Ectodermal cell (in vitro differentiated cells): ENCODE data around the gene RAB10.
A peak's percentile ranks its signal among the peaks of the same experiment; 100 is the strongest.
"Not testable (repeated sequence)": the region's sequence is repeated elsewhere in the genome, so short reads cannot be mapped to it uniquely, and the experiment has no call there.

Experiments
- H3K27ac ChIP-seq: 2 replicates; pipeline ENCODE4 v1.7.0; 2013; ENCODE audit warnings: mild to moderate bottlenecking, low read depth, low read length; ENCODE audit not compliant: insufficient read depth, poor library complexity, severe bottlenecking
- H3K27me3 ChIP-seq: 2 replicates; pipeline ENCODE4 v1.7.0; 2013; ENCODE audit warnings: mild to moderate bottlenecking, low read length; ENCODE audit not compliant: insufficient read depth, control insufficient read depth, poor library complexity, severe bottlenecking
- H3K36me3 ChIP-seq: one replicate; pipeline ENCODE4 v1.7.0; 2013; ENCODE audit warnings: low read length; ENCODE audit not compliant: control insufficient read depth, insufficient read depth
- H3K4me1 ChIP-seq: one replicate; pipeline ENCODE4 v1.7.0; 2013; ENCODE audit warnings: low read length; ENCODE audit not compliant: control insufficient read depth, insufficient read depth
- H3K4me3 ChIP-seq: 2 replicates; pipeline ENCODE4 v1.7.0; 2013; ENCODE audit warnings: low read depth, low read length, control low read depth; ENCODE audit not compliant: insufficient read depth
- H3K9me3 ChIP-seq: 2 replicates; pipeline ENCODE4 v1.7.0; 2013; ENCODE audit warnings: mild to moderate bottlenecking, low read length, moderate library complexity; ENCODE audit not compliant: control insufficient read depth
- WGBS, 2 experiments: methylation state at CpG; one replicate each; pipeline ENCODE4 v1.1.7; 2013; ENCODE audit warnings: missing lambda C conversion rate in 2 of 2; 5-methylcytosine and 5-hydroxymethylcytosine counted together

The RAB10 gene

DNA sequence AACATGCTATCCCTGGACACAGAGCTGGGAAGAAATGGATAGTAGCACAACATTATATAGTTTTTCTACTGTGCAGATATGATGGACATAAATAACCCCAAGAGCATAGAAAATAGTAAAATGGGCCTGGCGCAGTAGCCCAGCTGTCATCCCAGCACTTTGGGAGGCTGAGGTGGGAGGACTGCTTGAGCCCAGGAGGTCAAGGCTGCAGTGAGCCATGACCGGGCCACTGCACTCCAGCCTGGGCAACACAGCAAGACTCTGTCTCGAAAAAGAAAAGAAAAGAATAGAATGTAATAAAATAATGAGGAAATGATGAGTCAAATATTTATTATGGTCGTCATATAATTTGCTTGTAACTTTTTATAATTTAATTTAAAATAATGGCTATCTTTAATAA is 131.5 kb downstream of the RAB10 start:
- no peaks in the 10 kb centered on the region for H3K4me1 ChIP-seq
- H3K9me3 ChIP-seq: no peaks in the 10 kb centered on the region
- H3K4me3 ChIP-seq: no peak overlapping the region
- H3K27me3 ChIP-seq: no peaks in the 10 kb centered on the region
- 95 to 96% methylated on average over 3 of the region's 4 CpGs for WGBS, 2 experiments
- no peak overlapping the region for H3K27ac ChIP-seq
- H3K36me3 ChIP-seq: no peaks in the 10 kb centered on the region

DNA sequence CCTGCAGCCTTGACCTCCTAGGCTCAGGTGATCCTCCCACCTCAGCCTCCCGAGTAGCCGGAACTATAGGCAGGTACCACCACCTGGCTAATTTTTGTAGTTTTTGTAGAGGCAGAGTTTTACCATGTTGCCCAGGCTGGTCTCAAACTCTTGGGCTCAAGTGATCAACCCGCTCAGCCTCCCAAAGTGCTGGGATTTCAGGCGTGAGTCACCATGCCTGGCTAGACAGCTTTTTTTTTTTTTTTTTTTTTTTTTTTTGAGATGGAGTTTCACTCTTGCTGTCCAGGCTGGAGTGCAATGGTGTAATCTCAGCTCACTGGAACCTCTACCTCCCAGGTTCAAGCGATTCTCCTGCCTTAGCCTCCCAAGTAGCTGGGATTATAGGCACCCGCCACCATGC is 132.7 kb downstream of the RAB10 start:
- H3K27me3 ChIP-seq, H3K4me1 ChIP-seq, H3K9me3 ChIP-seq, H3K4me3 ChIP-seq, H3K27ac ChIP-seq, H3K36me3 ChIP-seq: not testable (repeated sequence)
- WGBS, 2 experiments: 87 to 92% methylated on average over 5 of the region's 6 CpGs

DNA sequence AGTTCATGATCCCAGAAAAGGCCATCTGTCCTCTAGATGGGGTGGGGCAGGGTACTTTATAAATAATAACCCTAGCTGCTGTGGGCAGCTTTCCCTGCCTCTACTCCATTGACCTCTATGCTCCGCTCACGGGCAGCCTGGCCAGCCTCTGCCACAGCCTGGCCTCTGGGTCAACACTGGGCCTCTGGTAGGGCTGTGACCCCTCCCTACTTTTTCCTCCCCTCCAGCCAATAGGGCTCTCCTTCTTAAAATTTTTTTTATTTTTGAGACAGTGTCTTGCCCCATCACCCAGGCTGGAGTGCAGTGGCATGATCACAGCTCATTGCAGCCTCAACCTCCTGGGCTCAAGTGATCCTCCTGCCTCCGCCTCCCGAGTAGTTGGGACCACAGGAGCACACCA is 134.9 kb downstream of the RAB10 start:
- 93 to 96% methylated on average over 4 of the region's 4 CpGs for WGBS, 2 experiments
- Histone ChIP-seq H3K4me3 (no peak overlapping the region), H3K27me3 (peaks cover 11% of the 10 kb centered on the region), H3K27ac (no peak overlapping the region), H3K9me3 (no peaks in the 10 kb centered on the region), H3K36me3 (no peaks in the 10 kb centered on the region), H3K4me1 (no peaks in the 10 kb centered on the region)

DNA sequence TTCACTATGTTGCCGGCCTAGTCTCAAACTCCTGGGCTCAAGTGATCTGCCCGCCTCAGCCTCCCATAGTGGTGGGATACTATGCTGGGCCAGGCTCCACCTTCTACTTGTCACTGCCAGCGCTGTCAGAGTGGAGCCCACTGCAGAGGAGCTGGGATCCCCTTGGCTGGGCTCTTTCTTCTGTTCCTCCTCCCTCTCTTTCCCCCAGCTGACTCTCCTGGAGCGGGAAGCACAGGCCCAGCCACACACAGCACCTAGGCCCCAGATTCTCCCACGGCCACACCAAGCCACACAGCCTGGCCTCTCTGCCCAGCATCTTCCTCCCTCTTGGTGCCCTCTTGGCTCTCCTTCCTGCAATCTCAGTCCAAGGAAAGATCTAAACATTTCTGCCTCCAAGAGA is 135.3 kb downstream of the RAB10 start:
- Histone ChIP-seq H3K27me3 (peaks cover 13% of the 10 kb centered on the region), H3K4me1 (no peaks in the 10 kb centered on the region), H3K4me3 (no peak overlapping the region), H3K36me3 (no peaks in the 10 kb centered on the region), H3K9me3 (no peaks in the 10 kb centered on the region), H3K27ac (no peak overlapping the region)
- WGBS, 2 experiments: 88 to 93% methylated on average over 5 of the region's 5 CpGs

DNA sequence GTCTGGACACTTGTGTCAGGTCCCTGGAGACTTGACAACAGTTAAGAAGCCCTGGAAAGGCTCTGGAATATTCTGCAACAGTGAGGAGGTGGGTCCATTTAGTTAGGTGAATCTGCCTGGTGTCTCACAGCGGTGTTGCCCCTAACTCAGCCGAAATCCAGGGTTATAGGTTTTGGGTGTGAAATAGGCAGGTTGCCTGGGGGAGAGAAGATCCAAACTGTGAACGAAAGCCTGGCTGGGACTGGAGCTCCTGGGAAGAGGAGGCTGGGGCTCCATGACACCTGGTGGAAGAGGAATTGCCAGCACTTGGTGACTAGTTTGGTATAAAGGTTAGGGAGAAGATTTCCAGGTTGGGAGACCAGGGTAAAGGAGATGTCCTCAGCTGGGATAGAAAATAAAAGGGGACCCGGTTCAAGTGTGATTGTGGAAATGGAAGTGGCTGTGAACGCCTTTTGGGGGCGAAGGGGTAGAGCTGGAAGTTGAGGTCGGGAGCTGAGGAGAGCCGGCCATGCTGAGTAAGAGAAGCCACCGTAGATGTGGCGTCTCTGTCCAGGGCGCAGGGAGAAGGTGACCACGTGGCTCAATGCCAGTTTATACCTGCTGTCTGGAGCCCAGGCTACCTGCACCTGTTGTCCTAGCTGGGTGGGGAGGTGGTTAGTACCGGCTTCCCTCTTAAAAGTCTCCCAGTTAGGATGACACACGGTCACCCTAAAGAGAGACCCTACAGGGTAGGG is 136.0 kb downstream of the RAB10 start:
- H3K4me1 ChIP-seq: peaks cover 5% of the 10 kb centered on the region
- H3K27me3 ChIP-seq: peaks cover 13% of the 10 kb centered on the region
- WGBS, 2 experiments: 89 to 90% methylated on average over 14 of the region's 14 CpGs

DNA sequence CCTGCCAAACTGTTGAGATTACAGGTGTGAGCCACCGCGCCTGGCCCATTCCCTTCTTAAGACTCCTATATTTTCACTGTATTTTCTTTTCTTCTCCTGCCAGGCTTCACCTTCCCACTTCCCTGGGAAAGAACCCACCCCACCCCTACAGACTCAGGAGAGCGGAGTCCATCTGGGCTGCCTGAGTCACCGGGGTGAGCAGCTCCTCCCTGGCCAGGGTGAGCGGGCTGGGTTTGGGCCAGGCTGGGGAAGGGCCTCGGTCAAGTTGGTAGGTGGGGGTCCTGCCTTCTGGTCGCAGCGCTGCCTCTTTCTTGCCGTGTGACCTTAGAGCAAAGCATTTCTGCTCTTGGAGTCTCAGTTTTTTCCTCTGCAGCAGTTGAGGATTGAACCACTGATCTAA is 136.9 kb downstream of the RAB10 start:
- Histone ChIP-seq H3K9me3 (no peaks in the 10 kb centered on the region), H3K27me3 (peaks cover 13% of the 10 kb centered on the region), H3K4me1 (peaks cover 14% of the 10 kb centered on the region), H3K27ac (no peak overlapping the region), H3K4me3 (no peak overlapping the region), H3K36me3 (no peaks in the 10 kb centered on the region)
- 86 to 89% methylated on average over 9 of the region's 9 CpGs for WGBS, 2 experiments

More for the DNA sequence above, 136.0 kb downstream of the RAB10 start:
- Histone ChIP-seq H3K9me3 (no peaks in the 10 kb centered on the region), H3K36me3 (no peaks in the 10 kb centered on the region), H3K4me3 (no peak overlapping the region), H3K27ac (no peak overlapping the region)

DNA sequence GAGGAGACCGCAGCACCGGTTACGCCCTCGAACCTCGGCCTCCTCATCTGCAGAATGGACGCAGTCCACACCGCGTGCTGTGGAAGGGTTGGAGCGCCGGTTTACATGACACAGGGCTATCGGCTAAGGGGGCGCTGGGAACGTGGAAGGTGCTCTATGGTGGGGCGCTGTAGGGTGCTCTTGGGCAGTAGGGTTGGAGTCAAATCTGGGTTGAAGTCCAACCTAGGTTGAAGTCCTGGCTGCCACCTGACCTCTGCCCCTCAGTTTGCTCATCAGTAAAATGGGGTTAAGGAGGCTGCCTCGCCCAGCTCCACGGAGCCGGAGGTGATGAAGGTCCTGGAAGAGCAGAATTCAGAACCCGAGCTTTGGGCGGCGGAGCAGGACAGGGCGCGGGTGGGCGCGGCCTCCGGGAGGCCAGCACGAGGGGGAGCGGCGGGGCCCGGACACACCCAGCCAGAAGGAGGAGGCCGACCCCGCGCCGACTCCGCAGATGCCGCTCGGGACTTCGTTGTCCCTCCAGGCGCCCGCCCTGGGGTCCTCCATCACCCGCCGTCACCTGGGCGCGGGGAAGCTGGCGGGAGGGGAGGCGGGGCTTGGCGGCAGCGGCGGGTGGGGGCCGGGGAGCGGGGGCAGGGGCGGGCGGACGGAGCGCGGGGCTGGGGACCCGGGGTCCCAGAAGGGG is 138.4 kb downstream of the RAB10 start:
- WGBS, 2 experiments: 23 to 25% methylated on average over 51 to 55 of the region's 56 CpGs

DNA sequence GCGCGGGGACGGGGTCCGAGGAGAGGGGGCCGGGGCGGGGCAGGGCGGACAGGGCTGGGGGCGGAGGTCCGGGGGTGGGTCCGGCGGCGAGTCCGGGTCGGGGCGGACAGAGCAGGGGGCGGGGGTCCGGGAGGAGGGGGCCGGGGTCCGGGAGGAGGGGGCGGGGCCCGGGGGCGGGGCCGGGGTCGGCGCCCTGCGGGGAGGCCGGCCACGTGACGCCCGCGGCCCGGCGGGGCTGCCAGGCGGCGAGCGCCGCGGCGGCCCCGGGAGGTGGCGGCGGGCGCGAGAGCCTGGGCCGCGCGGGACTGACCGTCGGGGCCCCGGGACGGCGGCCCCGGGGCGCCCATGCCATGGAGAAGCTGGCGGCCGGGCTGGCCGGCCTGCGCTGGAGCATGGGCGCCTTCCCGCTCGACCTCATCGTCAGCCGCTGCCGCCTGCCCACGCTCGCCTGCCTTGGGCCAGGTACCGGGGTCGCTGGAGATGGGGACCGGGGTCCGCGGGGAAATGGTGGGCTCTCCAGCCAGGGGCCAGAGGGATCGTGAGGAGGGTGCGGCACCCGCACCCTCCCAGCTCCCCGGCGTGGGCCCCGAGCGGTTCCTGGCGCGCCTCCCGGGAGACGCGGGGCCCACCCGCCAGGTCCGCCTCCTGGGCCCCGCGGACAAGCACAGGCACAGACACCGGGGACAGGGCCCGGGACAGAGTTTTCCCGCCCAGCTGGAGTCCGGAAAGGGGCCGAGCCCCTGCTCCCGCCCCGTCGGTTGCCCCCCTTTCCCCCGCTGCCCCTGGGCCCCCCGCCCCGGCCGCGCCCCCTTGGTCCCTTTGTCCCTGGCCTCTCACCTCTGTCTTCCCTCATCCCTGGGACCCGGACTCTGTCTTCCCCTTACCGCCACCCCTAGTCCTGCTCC is 139.2 kb downstream of the RAB10 start, which contains the start of gene GAREM2:
TSS of gene GAREM2 (plus strand) at position 218 of the 905 bp plus-strand sequence. CDS start at position 351, 133 bp downstream.
- H3K4me3 ChIP-seq: peak within 1 kb of the TSS; percentile 66
- peaks cover 17% of the 10 kb centered on the region for H3K4me1 ChIP-seq
- 0 to 1% methylated on average over 87 to 89 of the region's 102 CpGs for WGBS, 2 experiments
- H3K9me3 ChIP-seq: no peaks in the 10 kb centered on the region
- no peak within 1 kb of the TSS for H3K27ac ChIP-seq
- no peaks in the 10 kb centered on the region for H3K36me3 ChIP-seq
- peaks cover 16% of the 10 kb centered on the region for H3K27me3 ChIP-seq

More for the DNA sequence above, 138.4 kb downstream of the RAB10 start:
- Histone ChIP-seq H3K27me3 (peaks cover 13% of the 10 kb centered on the region), H3K4me1 (peaks cover 17% of the 10 kb centered on the region), H3K36me3 (no peaks in the 10 kb centered on the region), H3K4me3 (peak overlapping the region; percentile 34), H3K9me3 (no peaks in the 10 kb centered on the region), H3K27ac (no peak overlapping the region)

DNA sequence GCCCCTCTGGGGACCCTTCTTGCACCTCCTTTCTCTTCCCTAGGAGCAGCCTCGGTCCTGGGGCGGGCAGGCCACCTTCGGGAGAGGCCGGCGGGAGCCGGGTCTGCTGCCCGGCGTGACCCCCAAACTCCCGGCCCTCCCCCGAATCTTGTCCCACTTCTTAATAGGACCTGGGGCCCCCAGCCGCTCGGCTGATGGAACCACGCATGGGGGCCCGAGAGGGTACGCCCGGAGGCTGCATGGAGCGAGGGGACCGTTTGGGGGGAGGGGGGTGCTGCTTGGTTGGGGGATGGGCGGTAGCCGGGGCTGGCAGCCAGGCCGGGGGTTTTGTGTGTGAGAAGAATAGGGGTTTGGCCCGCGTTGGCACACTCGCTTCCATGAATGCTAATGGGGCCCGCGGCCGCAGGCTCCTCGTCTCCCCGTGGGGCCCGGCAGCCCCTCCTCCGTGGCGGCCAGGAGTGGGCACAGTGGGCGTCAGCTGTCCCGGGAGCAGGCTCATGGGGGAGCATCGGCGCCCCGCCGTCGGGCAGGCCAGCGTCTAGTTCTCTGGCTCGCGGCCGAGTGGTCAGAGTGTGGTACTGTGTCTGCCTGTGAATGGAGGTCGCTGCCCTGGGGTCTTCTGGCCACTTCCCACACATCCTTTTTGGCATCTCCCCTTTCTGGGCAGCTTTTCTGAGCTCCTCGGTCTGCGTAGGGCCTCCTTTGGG is 140.0 kb downstream of the RAB10 start:
- 5 to 6% methylated on average over 46 of the region's 46 CpGs for WGBS, 2 experiments

More for the DNA sequence above, 140.0 kb downstream of the RAB10 start:
- H3K4me1 ChIP-seq: peaks cover 17% of the 10 kb centered on the region
- peak overlapping the region; percentile 66 for H3K4me3 ChIP-seq
- H3K27me3 ChIP-seq: peaks cover 18% of the 10 kb centered on the region
- no peak overlapping the region for H3K27ac ChIP-seq
- H3K9me3 ChIP-seq: no peaks in the 10 kb centered on the region
- H3K36me3 ChIP-seq: no peaks in the 10 kb centered on the region
